Mucosa of stomach (tissue), 1 donor: ENCODE results near the gene HYOU1.
A peak's percentile ranks its signal among the peaks of the same experiment; 100 is the strongest.
"Not testable (repeated sequence)": the region's sequence is repeated elsewhere in the genome, so short reads cannot be mapped to it uniquely, and the experiment has no call there.

Source experiments
- H3K27me3 ChIP-seq: one replicate; pipeline ENCODE4 v1.7.0; 2013; ENCODE audit warnings: mild to moderate bottlenecking, low read length; ENCODE audit not compliant: control insufficient read depth, insufficient read depth
- H3K36me3 ChIP-seq: one replicate; pipeline ENCODE4 v1.7.0; 2013; ENCODE audit warnings: low read length; ENCODE audit not compliant: control insufficient read depth, insufficient read depth
- H3K4me1 ChIP-seq: one replicate; pipeline ENCODE4 v1.7.0; 2013; ENCODE audit warnings: mild to moderate bottlenecking, low read length; ENCODE audit not compliant: control insufficient read depth, insufficient read depth
- H3K4me3 ChIP-seq: one replicate; pipeline ENCODE4 v1.7.0; 2013; ENCODE audit warnings: low read length
- H3K9ac ChIP-seq: one replicate; pipeline ENCODE4 v1.7.0; 2013; ENCODE audit warnings: mild to moderate bottlenecking, low read length, moderate library complexity
- H3K9me3 ChIP-seq: one replicate; pipeline ENCODE4 v1.7.0; 2013; ENCODE audit warnings: mild to moderate bottlenecking, low read length, moderate library complexity; ENCODE audit not compliant: control insufficient read depth
- donor health status: Pancreatic carcinoma.

Gene HYOU1, protein sequence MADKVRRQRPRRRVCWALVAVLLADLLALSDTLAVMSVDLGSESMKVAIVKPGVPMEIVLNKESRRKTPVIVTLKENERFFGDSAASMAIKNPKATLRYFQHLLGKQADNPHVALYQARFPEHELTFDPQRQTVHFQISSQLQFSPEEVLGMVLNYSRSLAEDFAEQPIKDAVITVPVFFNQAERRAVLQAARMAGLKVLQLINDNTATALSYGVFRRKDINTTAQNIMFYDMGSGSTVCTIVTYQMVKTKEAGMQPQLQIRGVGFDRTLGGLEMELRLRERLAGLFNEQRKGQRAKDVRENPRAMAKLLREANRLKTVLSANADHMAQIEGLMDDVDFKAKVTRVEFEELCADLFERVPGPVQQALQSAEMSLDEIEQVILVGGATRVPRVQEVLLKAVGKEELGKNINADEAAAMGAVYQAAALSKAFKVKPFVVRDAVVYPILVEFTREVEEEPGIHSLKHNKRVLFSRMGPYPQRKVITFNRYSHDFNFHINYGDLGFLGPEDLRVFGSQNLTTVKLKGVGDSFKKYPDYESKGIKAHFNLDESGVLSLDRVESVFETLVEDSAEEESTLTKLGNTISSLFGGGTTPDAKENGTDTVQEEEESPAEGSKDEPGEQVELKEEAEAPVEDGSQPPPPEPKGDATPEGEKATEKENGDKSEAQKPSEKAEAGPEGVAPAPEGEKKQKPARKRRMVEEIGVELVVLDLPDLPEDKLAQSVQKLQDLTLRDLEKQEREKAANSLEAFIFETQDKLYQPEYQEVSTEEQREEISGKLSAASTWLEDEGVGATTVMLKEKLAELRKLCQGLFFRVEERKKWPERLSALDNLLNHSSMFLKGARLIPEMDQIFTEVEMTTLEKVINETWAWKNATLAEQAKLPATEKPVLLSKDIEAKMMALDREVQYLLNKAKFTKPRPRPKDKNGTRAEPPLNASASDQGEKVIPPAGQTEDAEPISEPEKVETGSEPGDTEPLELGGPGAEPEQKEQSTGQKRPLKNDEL

DNA sequence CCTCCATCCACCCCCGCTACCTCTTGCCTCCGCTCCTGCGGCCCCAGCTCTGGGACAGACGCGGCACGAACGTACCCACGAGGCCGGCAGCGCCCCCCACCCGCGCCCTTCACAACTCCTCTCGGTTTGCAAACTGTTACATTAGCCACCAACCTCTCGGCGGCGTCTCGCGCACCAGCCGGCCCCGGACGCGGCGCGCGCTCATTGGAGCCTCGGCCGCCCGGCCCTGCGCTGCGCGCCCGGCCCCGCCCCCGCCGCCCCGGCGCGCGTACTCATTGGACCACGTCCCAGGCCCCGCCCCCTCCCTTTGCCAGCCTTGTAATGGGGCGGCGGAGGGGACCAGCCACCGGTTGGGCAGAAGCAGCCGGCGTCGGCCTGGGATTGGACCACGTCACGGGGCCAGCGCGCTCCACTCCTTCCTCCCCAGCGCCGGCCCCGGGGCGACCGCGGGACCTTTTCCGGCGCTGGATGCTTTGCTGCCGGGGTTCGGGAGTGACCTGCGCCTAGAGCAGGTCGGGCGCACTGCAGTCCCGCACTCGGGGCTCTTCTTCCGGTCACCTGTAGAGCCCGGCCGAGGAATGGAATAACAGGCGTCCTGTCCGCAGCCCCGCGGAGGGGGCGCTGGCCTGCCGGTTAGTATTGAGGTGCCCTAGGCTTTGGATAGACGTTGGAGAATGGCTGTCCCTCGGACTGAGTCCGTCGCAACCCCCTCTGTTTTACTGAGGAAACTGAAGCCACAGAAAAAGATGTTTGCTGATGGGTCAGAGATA, at the start of gene HYOU1:
HYOU1 (minus strand) TSS at position 206 of the 770 bp plus-strand sequence. CDS start 1,045 bp downstream, outside the sequence.
- Histone ChIP-seq H3K4me1 (peaks cover 15% of the 10 kb centered on the region), H3K9ac (peak within 1 kb of the TSS; percentile 75), H3K36me3 (peaks cover 20% of the 10 kb centered on the region), H3K9me3 (no peaks in the 10 kb centered on the region), H3K4me3 (peak within 1 kb of the TSS; percentile 60), H3K27me3 (no peaks in the 10 kb centered on the region)

DNA sequence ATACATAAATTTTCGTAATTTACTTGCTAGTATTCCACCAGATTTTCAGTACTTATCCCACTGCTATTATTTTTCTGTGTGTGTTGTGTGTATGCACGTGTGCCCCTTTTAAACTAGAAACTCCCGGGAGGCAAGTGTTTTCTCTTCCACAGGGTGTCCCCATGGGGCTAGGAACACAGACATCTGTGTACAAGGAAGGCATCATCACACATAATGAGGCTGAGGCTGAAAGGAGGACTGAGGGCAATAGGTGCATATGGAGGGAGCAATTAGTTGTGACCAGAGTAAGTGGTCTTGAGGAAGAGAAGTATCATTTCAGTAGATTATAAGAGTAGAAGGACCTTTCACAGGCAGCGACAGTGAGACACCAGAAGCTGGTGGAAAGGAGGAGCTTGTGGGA, 46.8 kb upstream of the HYOU1 start:
- no peaks in the 10 kb centered on the region for H3K27me3 ChIP-seq
- H3K9ac ChIP-seq, result no peak overlapping the region
- H3K9me3 ChIP-seq, result no peaks in the 10 kb centered on the region
- no peak overlapping the region for H3K4me3 ChIP-seq
- H3K36me3 ChIP-seq, result no peaks in the 10 kb centered on the region
- peaks cover 28% of the 10 kb centered on the region for H3K4me1 ChIP-seq

DNA sequence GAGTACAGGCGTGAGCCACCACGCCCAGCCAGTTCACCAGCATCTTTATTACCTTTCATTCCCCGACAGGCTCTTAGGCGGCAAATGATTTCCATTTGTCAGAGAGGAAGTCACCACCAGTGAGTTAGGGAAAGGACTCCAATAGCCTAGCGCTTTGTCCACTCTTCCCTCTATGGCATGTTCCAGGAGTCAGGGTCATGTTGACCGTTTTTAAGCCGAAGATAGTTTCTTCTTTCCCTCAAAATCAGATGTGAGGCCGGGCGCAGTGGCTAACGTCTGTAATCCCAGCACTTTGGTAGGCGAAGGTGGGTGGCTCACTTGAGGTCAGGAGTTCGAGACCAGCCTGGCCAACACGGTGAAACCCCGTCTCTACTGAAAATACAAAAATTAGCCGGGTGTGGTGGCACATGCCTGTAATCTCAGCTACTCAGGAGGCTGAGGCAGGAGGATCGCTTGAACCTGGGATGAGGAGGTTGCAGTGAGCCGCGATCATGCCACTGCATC, 46.2 kb upstream of the HYOU1 start:
- H3K9me3 ChIP-seq, H3K27me3 ChIP-seq, H3K36me3 ChIP-seq, H3K4me3 ChIP-seq: not testable (repeated sequence)
- Histone ChIP-seq H3K9ac (peak overlapping the region; percentile 83), H3K4me1 (peaks cover 27% of the 10 kb centered on the region)

GRCh38 chr11:119101759-119102423, 44.9 kb upstream of the HYOU1 start, which contains the start of gene DPAGT1:
DPAGT1 (minus strand) TSS chr11:119101853; CDS start chr11:119101655, 198 bp downstream.
- H3K27me3 ChIP-seq, result no peaks in the 10 kb centered on the region
- peak within 1 kb of the TSS; percentile 83 for H3K9ac ChIP-seq
- H3K4me3 ChIP-seq, result peak within 1 kb of the TSS; percentile 68
- no peaks in the 10 kb centered on the region for H3K9me3 ChIP-seq
- H3K4me1 ChIP-seq, result peaks cover 26% of the 10 kb centered on the region
- peaks cover 6% of the 10 kb centered on the region for H3K36me3 ChIP-seq

GRCh38 chr11:119100994-119101758, 44.2 kb upstream of the HYOU1 start:
- H3K4me3 ChIP-seq, result peak overlapping the region; percentile 68
- H3K27me3 ChIP-seq, result no peaks in the 10 kb centered on the region
- peaks cover 6% of the 10 kb centered on the region for H3K36me3 ChIP-seq
- peaks cover 19% of the 10 kb centered on the region for H3K4me1 ChIP-seq
- H3K9ac ChIP-seq, result peak overlapping the region; percentile 83
- H3K9me3 ChIP-seq, result no peaks in the 10 kb centered on the region

- Histone ChIP-seq H3K9ac (peak overlapping the region; percentile 83), H3K4me3 (peak overlapping the region; percentile 68), H3K36me3 (peaks cover 6% of the 10 kb centered on the region), H3K27me3 (no peaks in the 10 kb centered on the region), H3K4me1 (peaks cover 19% of the 10 kb centered on the region), H3K9me3 (no peaks in the 10 kb centered on the region)
Measured at GRCh38 chr11:119100246-119100970, 43.4 kb upstream of the HYOU1 start.

DNA sequence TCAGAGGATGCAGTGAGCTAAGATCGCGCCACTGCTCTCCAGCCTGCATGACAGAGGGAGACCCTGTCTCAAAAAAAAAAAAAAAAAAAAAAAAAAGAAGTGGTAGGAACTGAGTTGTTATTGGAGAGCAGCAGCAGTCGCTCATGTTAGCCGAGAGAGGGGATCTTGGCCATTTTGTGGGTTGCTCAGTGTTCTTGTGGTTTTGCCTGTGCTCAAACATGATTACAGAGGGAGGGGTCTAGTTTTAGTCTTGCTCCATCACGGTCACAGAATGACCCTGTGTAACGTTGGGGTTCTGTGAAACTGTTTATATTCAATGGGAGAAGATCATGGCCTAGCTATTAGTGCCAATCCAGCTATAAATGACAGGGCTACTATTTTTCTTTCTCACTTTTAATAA, 42.7 kb upstream of the HYOU1 start:
- Histone ChIP-seq H3K27me3 (no peaks in the 10 kb centered on the region), H3K4me1 (peaks cover 19% of the 10 kb centered on the region), H3K9ac (no peak overlapping the region), H3K36me3 (peaks cover 6% of the 10 kb centered on the region), H3K4me3 (no peak overlapping the region), H3K9me3 (no peaks in the 10 kb centered on the region)

GRCh38 chr11:119095066-119095880, 38.3 kb upstream of the HYOU1 start:
- peak overlapping the region; percentile 70 for H3K9ac ChIP-seq

GRCh38 chr11:119094816-119095065, 37.7 kb upstream of the HYOU1 start:
- H3K36me3 ChIP-seq, result peaks cover 6% of the 10 kb centered on the region
- peaks cover 19% of the 10 kb centered on the region for H3K4me1 ChIP-seq
- peak overlapping the region; percentile 81 for H3K4me3 ChIP-seq
- no peaks in the 10 kb centered on the region for H3K9me3 ChIP-seq
- peak overlapping the region; percentile 70 for H3K9ac ChIP-seq
- H3K27me3 ChIP-seq, result no peaks in the 10 kb centered on the region

More at GRCh38 chr11:119095066-119095880, 38.3 kb upstream of the HYOU1 start:
- H3K4me1 ChIP-seq, result peaks cover 19% of the 10 kb centered on the region
- H3K27me3 ChIP-seq, result no peaks in the 10 kb centered on the region
- peaks cover 6% of the 10 kb centered on the region for H3K36me3 ChIP-seq
- H3K4me3 ChIP-seq, result peak overlapping the region; percentile 81
- no peaks in the 10 kb centered on the region for H3K9me3 ChIP-seq
